Activated naive CD4-positive, alpha-beta T cell treated with anti-CD3 and anti-CD28 coated beads, Interleukin-2, amount 50 U/mL, for 72 hours (primary cell): Measurements from ENCODE around the gene RRP1B. TPM values are rescaled to one million over a fixed set of nuclear protein-coding genes. Genes with fewer than 3 reads are reported as not detected.
A peak's percentile ranks its signal among the peaks of the same experiment; 100 is the strongest.

ENCODE experiments used
- ATAC-seq, 2 donors: fragments of 150-1000 bp; cut with Tn5 transposase; 2 replicates each; pipeline ENCODE4 v1.10.0; 2021; ENCODE audit warnings: mild to moderate bottlenecking in 2 of 2, moderate library complexity in 2 of 2
- DNase-seq, 2 donors: peaks; one replicate each; pipeline ENCODE4 v3.0.0; 2021 to 2022; ENCODE audit warnings: low spot score in 2 of 2
- H3K27ac Mint-ChIP-seq, 2 donors: one replicate each; pipeline ENCODE4 v1.8.0; 2022; ENCODE audit warnings: mild to moderate bottlenecking in 2 of 2, mixed read lengths in 2 of 2
- H3K36me3 Mint-ChIP-seq, 2 donors: one replicate each; pipeline ENCODE4 v1.8.0; 2022; ENCODE audit warnings: mixed read lengths in 2 of 2
- H3K9me3 Mint-ChIP-seq, 2 donors: one replicate each; pipeline ENCODE4 v1.8.0; 2022; ENCODE audit warnings: mixed read lengths in 2 of 2
- total RNA-seq, 2 donors: library from RNA; stranded (reverse); gene quantifications; one replicate each; pipeline ENCODE4 v1.2.3, GENCODE V29; 2022

Gene RRP1B
- total RNA-seq, 2 donors from 2014 or later, result 39.1 to 61.5 TPM

- H3K36me3 Mint-ChIP-seq, result peaks cover 0 to 6% of the 10 kb centered on the region in 2 donors
- H3K27ac Mint-ChIP-seq, result peak overlapping the region in 1 of 2 donors; percentile 91
- no peaks in the 10 kb centered on the region for H3K9me3 Mint-ChIP-seq
- ATAC-seq (no peak), DNase-seq (no peak)
Measured at GRCh38 chr21:43721206-43721605, 61.8 kb downstream of the RRP1B start.

- DNase-seq (no peak), ATAC-seq (no peak)
- Mint-ChIP-seq H3K9me3 (no peaks in the 10 kb centered on the region), H3K36me3 (peaks cover 6% of the 10 kb centered on the region in 2 donors), H3K27ac (no peak overlapping the region)
Measured at GRCh38 chr21:43721939-43722338, 62.6 kb downstream of the RRP1B start.

GRCh38 chr21:43723648-43724047 is 64.3 kb downstream of the RRP1B start:
- no peak for ATAC-seq
- no peak overlapping the region for H3K27ac Mint-ChIP-seq
- H3K36me3 Mint-ChIP-seq, result peaks cover 6% of the 10 kb centered on the region in 2 donors
- H3K9me3 Mint-ChIP-seq, result no peaks in the 10 kb centered on the region
- DNase-seq, result no peak

- no peak for ATAC-seq
- H3K36me3 Mint-ChIP-seq, result peaks cover 0 to 6% of the 10 kb centered on the region in 2 donors
- H3K9me3 Mint-ChIP-seq, result no peaks in the 10 kb centered on the region
- H3K27ac Mint-ChIP-seq, result peak overlapping the region; percentile 22 to 77
- no peak for DNase-seq
Measured at GRCh38 chr21:43726686-43727518, 67.5 kb downstream of the RRP1B start.

- ATAC-seq (no peak), DNase-seq (no peak)
- peak overlapping the region; percentile 72 to 77 for H3K27ac Mint-ChIP-seq
- no peaks in the 10 kb centered on the region for H3K9me3 Mint-ChIP-seq
- H3K36me3 Mint-ChIP-seq, result peaks cover 0 to 6% of the 10 kb centered on the region in 2 donors
Measured at GRCh38 chr21:43727519-43728153, 68.3 kb downstream of the RRP1B start.

- ATAC-seq (no peak), DNase-seq (no peak)
- Mint-ChIP-seq H3K27ac (peak overlapping the region; percentile 77 to 82), H3K9me3 (no peaks in the 10 kb centered on the region), H3K36me3 (peaks cover 0 to 6% of the 10 kb centered on the region in 2 donors)
Measured at GRCh38 chr21:43728154-43728466, 68.8 kb downstream of the RRP1B start.

GRCh38 chr21:43728467-43729390 is 69.4 kb downstream of the RRP1B start:
- H3K9me3 Mint-ChIP-seq, result no peaks in the 10 kb centered on the region

GRCh38 chr21:43731476-43731875 is 72.1 kb downstream of the RRP1B start:
- no peak for DNase-seq
- H3K27ac Mint-ChIP-seq, result no peak overlapping the region
- ATAC-seq, result no peak
- H3K9me3 Mint-ChIP-seq, result no peaks in the 10 kb centered on the region
- H3K36me3 Mint-ChIP-seq, result peaks cover 0 to 11% of the 10 kb centered on the region in 2 donors

More at GRCh38 chr21:43728467-43729390, 69.4 kb downstream of the RRP1B start:
- Mint-ChIP-seq H3K27ac (peak overlapping the region; percentile 77 to 86), H3K36me3 (peaks cover 0 to 6% of the 10 kb centered on the region in 2 donors)
- DNase-seq, result peak; percentile 72 to 89
- peak; percentile 86 to 93 for ATAC-seq

- H3K27ac Mint-ChIP-seq, result no peak overlapping the region
- peaks cover 0 to 11% of the 10 kb centered on the region in 2 donors for H3K36me3 Mint-ChIP-seq
- DNase-seq (no peak), ATAC-seq (no peak)
- no peaks in the 10 kb centered on the region for H3K9me3 Mint-ChIP-seq
Measured at GRCh38 chr21:43731891-43732711, 72.7 kb downstream of the RRP1B start.

- no peak for DNase-seq
- no peaks in the 10 kb centered on the region for H3K9me3 Mint-ChIP-seq
- H3K27ac Mint-ChIP-seq, result no peak overlapping the region
- no peak for ATAC-seq
- H3K36me3 Mint-ChIP-seq, result peaks cover 0 to 11% of the 10 kb centered on the region in 2 donors
Measured at GRCh38 chr21:43733060-43733459, 73.7 kb downstream of the RRP1B start.

GRCh38 chr21:43733529-43734071 is 74.2 kb downstream of the RRP1B start:
- H3K9me3 Mint-ChIP-seq, result no peaks in the 10 kb centered on the region
- ATAC-seq (peak; percentile 35 to 62), DNase-seq (no peak)
- H3K36me3 Mint-ChIP-seq, result peaks cover 0 to 11% of the 10 kb centered on the region in 2 donors
- H3K27ac Mint-ChIP-seq, result peak overlapping the region in 1 of 2 donors; percentile 31

- DNase-seq, result no peak
Measured at GRCh38 chr21:43734131-43734927, 75.0 kb downstream of the RRP1B start.

GRCh38 chr21:43734928-43735229 is 75.5 kb downstream of the RRP1B start:
- no peak for ATAC-seq
- no peak for DNase-seq
- Mint-ChIP-seq H3K27ac (no peak overlapping the region), H3K9me3 (no peaks in the 10 kb centered on the region), H3K36me3 (peaks cover 0 to 16% of the 10 kb centered on the region in 2 donors)

More at GRCh38 chr21:43734131-43734927, 75.0 kb downstream of the RRP1B start:
- no peaks in the 10 kb centered on the region for H3K9me3 Mint-ChIP-seq
- H3K36me3 Mint-ChIP-seq, result peaks cover 0 to 15% of the 10 kb centered on the region in 2 donors
- H3K27ac Mint-ChIP-seq, result peak overlapping the region in 1 of 2 donors; percentile 31
- peak; percentile 61 to 83 for ATAC-seq

- H3K9me3 Mint-ChIP-seq, result no peaks in the 10 kb centered on the region
- peaks cover 0 to 16% of the 10 kb centered on the region in 2 donors for H3K36me3 Mint-ChIP-seq
- H3K27ac Mint-ChIP-seq, result no peak overlapping the region
- no peak for DNase-seq
- ATAC-seq, result no peak
Measured at GRCh38 chr21:43735236-43736091, 76.1 kb downstream of the RRP1B start.
